ENCODE measurements around the gene OAT.

DNA sequence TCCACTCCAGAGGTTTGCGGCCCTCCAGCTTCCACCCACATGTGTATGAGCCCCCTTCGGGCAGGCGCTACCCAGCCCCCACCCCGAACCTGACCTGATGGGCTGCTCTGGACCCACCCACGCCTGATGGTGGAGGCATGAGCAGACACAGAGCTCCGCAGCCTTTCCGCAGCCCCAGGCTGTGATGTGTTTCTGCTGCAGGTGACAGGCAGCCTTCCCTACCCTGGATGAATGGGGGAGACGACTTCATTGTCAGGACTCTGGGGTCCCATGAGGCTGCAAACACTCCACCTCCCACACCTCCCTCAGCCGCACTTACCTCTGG lies 61.2 kb downstream of the OAT start:
- TF ChIP-seq, protein P1, sequence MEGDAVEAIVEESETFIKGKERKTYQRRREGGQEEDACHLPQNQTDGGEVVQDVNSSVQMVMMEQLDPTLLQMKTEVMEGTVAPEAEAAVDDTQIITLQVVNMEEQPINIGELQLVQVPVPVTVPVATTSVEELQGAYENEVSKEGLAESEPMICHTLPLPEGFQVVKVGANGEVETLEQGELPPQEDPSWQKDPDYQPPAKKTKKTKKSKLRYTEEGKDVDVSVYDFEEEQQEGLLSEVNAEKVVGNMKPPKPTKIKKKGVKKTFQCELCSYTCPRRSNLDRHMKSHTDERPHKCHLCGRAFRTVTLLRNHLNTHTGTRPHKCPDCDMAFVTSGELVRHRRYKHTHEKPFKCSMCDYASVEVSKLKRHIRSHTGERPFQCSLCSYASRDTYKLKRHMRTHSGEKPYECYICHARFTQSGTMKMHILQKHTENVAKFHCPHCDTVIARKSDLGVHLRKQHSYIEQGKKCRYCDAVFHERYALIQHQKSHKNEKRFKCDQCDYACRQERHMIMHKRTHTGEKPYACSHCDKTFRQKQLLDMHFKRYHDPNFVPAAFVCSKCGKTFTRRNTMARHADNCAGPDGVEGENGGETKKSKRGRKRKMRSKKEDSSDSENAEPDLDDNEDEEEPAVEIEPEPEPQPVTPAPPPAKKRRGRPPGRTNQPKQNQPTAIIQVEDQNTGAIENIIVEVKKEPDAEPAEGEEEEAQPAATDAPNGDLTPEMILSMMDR (conservative IDR thresholded peaks at IDR 0.05; ENCODE audit: low read depth, low read length): no peak
- no peak for TF ChIP-seq EZH2 (IDR thresholded peaks at IDR 0.05; ENCODE audit: borderline replicate concordance, low read depth, low read length, poor library complexity, severe bottlenecking)
